Bone marrow (tissue), 2 donors: ENCODE measurements around the gene MARCKSL1.
"Not testable (repeated sequence)": the region's sequence is repeated elsewhere in the genome, so short reads cannot be mapped to it uniquely, and the experiment has no call there.

Experiments used
- DNase-seq, 2 donors: peaks; one replicate each; lab custom pipeline; 2025; lab: John Stamatoyannopoulos, UW

Gene MARCKSL1

DNA sequence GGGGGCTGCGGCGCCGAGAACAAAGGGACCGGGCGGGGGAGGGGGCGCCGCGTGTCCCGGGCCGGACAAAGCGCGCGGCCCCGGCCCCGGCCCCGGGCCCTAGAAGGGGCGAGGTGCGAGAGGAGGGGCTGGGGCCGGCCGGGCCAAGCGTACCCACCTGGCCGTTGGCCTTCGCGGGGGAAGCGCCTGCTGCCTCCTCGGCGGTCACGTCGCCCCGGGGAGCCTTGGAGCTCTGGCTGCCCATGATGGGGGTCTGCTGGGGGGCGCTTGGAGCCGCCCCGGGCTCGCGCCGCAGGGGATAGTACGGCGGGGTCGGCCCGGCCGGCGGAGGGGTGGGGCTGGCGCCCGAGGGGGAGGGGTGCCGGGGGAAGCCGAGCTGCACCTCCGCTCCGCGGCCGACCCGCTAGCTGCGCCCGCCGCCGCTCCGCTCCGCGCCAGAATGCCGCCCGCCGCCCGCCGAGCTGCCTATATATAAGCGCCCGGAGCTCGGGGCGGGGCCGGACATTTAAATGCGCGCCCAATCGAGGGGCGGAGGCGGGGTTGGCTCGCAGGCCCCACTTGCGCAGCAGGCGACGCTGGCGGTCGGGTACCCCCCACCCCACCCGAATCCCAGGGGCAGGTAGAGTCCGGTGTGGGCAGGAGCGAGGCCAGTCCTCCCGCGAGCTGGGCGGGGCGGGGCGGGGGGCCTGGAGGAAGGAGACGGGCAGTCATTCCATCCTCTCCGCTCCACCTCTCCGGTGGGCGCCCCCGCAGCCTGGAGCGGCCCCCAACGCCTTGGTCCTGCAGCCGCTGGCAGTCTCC is at the start of gene MARCKSL1:
MARCKSL1 (minus strand) TSS at position 444 of the 801 bp plus-strand sequence; CDS start at position 244, 200 bp downstream.
- peak in 1 of 2 donors; percentile 67 for DNase-seq

- DNase-seq, result no peak
Measured at GRCh38 chr1:32380057-32380456, 44.0 kb upstream of the MARCKSL1 start.

- DNase-seq, result no peak
Measured at GRCh38 chr1:32377541-32378220, 41.6 kb upstream of the MARCKSL1 start.

- DNase-seq, result no peak
Measured at GRCh38 chr1:32376199-32376598, 40.2 kb upstream of the MARCKSL1 start.

DNA sequence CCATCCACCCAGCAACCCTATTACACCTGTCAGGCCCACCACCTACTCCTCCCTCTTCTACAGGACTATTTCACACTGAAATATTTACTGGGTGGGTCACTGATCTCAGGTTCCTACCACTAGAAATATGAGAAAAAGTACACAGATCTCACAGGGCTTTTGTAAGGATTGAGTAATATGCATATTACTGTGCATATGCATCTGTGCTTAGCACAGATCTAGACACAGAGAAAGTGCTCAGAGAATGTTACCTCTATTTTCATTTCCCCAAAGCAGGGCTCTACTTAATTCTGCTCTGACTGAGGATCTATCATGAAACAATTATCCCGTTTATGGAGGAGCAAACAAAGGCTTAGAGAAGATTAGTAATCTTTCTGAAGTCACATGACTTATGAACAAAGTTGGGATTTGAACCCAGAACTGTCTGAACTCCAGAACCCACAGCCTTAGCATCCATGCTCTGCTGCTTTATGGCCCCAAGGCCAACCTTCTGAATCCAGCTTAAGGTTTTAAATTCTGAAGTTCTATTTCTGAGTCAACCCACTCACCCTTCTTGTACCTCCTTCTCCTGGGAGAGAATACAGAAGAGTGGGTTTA is 38.1 kb upstream of the MARCKSL1 start:
- no peak for DNase-seq

GRCh38 chr1:32372149-32372756 is 36.2 kb upstream of the MARCKSL1 start:
- peak in 1 of 2 donors; percentile 78 for DNase-seq

DNA sequence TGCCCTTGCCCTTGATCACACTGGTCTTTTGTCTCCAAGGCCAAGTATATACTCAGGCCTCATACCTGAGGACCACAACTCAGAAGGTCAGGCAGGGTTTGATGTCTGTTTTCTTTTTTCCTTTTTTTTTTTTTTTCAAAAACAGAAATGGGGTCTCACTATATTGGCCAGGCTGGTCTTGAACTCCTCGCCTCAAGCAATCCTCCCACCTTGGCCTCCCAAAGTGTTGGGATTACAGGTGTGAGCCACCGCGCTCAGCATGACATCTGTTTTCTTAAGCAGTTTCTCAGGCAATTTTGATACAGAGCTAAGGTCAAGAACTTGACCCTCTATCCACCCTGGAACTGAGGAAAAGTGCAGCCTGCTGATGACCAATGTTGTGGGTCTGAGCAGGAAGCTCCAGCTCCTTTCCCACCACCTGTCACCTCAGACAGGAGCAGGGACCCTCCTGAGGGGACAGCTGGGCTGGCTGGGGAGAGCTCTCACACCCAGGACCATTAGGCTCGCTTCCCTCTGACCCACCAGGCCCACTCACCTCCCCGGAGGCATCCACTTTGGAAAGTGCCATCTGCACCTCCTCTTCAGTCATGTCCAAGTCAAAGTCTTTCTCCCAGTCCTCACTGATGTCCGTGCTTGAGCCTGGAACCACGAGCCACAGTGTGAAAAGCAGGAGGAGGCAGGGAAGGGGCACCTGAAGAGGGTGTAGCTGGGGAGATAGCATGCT is 32.0 kb upstream of the MARCKSL1 start:
- DNase-seq, result no peak

DNA sequence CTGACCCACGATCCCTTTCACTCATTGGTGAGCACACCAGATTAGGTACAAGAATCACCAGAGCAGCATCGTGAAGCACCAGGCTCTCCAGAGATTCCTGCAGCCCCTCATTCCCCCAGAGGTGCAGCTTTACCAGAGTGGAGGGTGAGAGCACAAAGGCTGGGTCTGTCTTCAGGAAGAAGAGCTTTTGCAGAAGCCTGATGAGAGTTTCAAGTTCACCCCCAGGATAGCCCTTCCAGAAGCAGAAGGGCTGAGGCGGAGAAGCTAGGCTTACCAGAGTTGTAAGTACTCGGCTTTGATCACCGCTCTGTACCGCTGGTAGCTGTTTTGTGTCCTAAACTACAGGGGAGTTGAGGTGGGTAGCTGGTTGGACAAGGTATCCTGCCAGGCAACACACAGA is 29.4 kb upstream of the MARCKSL1 start:
- DNase-seq, result no peak

- DNase-seq, result no peak
Measured at GRCh38 chr1:32364836-32365235, 28.8 kb upstream of the MARCKSL1 start.

DNA sequence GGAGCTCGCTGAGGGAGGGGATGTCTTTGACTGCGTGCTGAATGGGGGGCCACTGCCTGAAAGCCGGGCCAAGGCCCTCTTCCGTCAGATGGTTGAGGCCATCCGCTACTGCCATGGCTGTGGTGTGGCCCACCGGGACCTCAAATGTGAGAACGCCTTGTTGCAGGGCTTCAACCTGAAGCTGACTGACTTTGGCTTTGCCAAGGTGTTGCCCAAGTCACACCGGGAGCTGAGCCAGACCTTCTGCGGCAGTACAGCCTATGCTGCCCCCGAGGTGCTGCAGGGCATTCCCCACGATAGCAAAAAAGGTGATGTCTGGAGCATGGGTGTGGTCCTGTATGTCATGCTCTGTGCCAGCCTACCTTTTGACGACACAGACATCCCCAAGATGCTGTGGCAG is 27.7 kb upstream of the MARCKSL1 start:
- DNase-seq, result no peak

- DNase-seq, result no peak
Measured at GRCh38 chr1:32362474-32363313, 26.7 kb upstream of the MARCKSL1 start, which contains the start of the genes FAM229A and TSSK3. FAM229A (minus strand) TSS chr1:32362485; CDS start chr1:32362091, 394 bp downstream. TSSK3 (plus strand) TSS chr1:32362539; CDS start chr1:32362702, 163 bp downstream.

DNA sequence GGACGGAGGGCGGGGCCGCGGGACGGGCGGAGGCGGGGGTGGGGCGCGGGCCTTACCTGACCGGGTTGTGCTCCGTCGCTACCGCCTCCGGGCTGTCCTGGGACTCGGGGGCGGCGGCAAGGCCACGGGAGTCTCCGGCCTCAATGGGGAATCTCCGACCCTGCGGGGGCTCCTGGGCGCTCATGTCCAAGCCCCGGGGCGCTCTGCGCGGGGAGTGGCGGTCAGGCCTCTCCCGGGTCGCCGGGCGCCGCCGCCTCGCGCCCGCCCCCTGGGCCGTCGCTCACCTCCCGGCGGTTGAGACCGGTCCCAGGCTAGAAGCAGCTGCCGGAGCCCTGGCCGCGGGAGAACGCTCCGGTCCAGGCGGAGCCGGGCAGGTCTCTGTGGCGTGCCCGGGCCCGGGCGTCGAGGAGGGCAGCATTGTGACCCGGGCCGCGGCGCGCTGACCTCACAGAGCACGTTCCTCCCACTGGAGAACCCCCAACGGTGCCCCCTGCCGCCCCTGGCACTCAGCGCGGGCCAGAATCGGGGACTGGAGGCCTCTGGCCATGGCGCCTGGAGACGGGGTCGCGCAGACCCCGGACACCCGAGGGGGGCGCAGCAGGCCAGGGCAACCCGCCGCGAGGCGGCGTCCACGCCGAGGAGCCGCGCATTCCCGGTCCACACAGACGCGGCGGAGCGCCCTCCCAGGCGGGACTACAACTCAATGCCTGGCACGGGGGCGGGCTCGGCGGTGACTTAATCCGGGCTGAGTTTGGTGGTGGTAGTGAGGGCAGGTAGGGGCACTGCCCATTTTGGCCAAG is 25.8 kb upstream of the MARCKSL1 start:
- no peak for DNase-seq

DNA sequence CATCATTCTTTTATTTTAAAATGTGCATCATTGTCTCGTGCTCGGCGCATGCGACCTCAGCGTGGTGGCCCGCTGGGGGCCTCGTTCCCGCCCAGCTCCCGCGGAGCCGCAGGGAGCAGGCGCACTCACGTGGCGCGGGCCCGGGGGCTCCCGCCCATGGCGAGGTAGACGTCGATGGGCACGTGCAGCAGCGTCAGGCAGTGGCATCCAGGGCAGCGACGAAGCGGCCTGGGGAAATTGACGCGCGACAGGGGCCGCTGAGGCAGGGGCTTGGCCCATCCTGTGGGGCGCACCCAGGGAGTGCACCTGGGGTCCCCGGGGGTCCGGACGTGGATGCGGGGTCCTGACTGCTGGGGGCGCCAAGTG is 25.3 kb upstream of the MARCKSL1 start:
- no peak for DNase-seq

- DNase-seq, result no peak
Measured at GRCh38 chr1:32358435-32358834, 22.4 kb upstream of the MARCKSL1 start.

DNA sequence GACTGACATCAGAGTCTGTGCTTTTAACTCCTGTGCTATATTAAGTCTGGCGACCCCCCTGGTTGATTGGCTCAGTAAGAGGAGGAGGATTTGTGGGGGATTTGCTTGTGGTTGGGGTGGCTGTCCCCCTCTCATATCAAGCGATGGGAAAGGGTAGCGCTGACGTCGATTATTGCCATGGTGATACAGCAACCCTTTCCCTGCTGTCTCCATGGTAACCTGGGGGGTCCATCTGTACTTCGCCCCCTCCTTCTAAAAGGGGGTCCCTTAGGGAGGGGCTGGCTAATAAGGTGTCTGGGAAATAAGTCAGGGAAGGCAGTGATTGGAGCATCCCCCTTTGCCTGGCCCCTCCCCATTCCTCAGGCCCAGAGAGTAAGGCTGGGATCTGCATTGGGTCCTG is 21.6 kb upstream of the MARCKSL1 start:
- DNase-seq, result no peak

GRCh38 chr1:32356478-32356877 is 20.4 kb upstream of the MARCKSL1 start:
- DNase-seq, result no peak

DNA sequence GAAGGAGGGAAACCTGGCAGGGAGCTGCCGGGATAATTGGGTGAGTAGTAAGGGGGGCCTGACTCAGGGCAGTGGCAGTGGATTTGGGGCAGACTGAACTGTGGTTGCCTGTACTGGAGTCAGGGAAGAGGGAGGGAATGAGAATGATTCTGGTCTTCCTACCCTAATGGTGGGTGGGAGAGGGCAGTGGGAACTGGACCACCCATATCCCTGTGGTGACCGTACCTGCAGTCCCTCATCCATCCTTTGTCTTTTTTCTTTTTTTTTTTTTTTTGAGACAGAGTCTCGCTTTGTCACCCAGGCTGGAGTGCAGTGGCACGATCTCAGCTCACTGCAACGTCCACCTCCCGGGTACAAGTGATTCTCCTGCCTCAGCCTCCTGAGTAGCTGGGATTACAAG is 19.7 kb upstream of the MARCKSL1 start:
- DNase-seq, result not testable (repeated sequence)

DNA sequence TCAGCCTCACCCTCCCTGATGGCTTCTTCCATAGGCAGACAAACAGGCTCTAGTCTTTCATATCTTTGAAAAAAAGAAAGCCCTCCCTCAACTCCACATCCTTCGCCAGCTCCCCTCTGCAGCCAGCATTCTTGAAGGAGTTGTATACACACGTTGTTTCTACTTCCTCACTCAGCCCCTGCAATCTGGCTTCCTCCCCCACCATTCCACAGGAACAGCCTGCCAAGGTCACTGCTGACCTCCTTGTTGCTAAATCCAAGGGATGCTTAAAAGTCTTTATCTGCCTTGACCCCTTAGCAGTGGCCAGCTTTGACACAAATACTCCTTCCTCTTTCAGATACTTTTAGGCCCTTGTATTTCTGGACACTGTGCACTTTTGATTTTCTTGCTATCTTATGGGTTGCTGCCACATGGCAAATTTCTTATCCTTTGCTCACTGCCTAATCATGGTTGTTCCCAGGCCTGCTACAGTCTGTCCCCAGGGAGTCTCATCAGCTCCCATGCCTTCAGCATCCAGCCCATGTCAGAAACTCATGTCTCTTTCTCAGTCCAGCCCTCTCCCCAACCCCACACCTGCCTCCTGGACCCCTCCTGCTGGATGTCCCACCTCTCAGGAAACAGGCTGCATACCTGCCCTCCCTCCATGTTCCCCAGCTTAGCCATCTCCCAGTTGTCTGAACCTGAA is 18.0 kb upstream of the MARCKSL1 start:
- DNase-seq, result no peak

DNA sequence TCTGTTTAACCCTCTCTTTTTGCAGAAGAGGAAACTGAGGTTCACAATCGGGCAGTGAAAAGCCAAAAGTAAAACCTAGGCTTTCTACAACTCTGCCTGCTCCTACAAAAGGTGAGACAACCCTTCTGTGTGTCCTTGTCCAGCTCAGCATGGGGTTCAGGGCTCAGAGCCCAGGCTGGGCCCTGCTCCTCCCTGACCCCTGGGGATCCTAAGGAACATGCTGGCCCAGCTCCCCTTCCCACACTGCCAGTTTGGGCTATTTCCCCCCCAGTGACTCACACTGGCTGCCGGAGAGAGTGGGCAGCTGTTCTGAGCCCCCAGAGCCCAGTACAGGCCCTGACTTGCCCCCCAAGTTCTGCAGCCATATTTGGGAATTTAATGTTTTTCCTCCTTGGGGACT is 17.4 kb upstream of the MARCKSL1 start:
- DNase-seq, result no peak
